Activated CD4-positive, alpha-beta T cell treated with anti-CD3 and anti-CD28 coated beads, Interleukin-2, amount 50 U/mL, for 1 hour (primary cell): ENCODE measurements around the gene ADAM11.
"Not testable (repeated sequence)": the region's sequence is repeated elsewhere in the genome, so short reads cannot be mapped to it uniquely, and the experiment has no call there.

ENCODE experiments used
- DNase-seq: peaks from one replicate; pipeline ENCODE4 v3.0.0-alpha.2; 2020

The ADAM11 gene

GRCh38 chr17:44758414-44759085, at the start of gene ADAM11:
ADAM11 (plus strand) TSS chr17:44758988; CDS start chr17:44759200, 212 bp downstream.
- no peak for DNase-seq

GRCh38 chr17:44719444-44719843, 39.3 kb upstream of the ADAM11 start:
- DNase-seq, result no peak

GRCh38 chr17:44722254-44722653, 36.5 kb upstream of the ADAM11 start:
- no peak for DNase-seq

GRCh38 chr17:44726121-44726520, 32.7 kb upstream of the ADAM11 start:
- not testable (repeated sequence) for DNase-seq

GRCh38 chr17:44733753-44734152, 25.0 kb upstream of the ADAM11 start:
- no peak for DNase-seq

- no peak for DNase-seq
Observed at GRCh38 chr17:44734272-44734671, 24.5 kb upstream of the ADAM11 start.

- DNase-seq, result no peak
Observed at GRCh38 chr17:44736551-44737240, 22.1 kb upstream of the ADAM11 start.

- no peak for DNase-seq
Observed at GRCh38 chr17:44738214-44738906, 20.4 kb upstream of the ADAM11 start.

GRCh38 chr17:44741316-44741715, 17.5 kb upstream of the ADAM11 start:
- DNase-seq, result no peak

- no peak for DNase-seq
Observed at GRCh38 chr17:44745301-44745700, 13.5 kb upstream of the ADAM11 start.

- DNase-seq, result not testable (repeated sequence)
Observed at GRCh38 chr17:44745738-44746137, 13.1 kb upstream of the ADAM11 start.

GRCh38 chr17:44747566-44747965, 11.2 kb upstream of the ADAM11 start:
- no peak for DNase-seq

- no peak for DNase-seq
Observed at GRCh38 chr17:44749076-44749979, 9.5 kb upstream of the ADAM11 start.

GRCh38 chr17:44749980-44750318, 8.8 kb upstream of the ADAM11 start:
- DNase-seq, result no peak

GRCh38 chr17:44751331-44751730, 7.5 kb upstream of the ADAM11 start:
- no peak for DNase-seq

GRCh38 chr17:44751806-44752205, 7.0 kb upstream of the ADAM11 start:
- no peak for DNase-seq

- no peak for DNase-seq
Observed at GRCh38 chr17:44752953-44753861, 5.6 kb upstream of the ADAM11 start.

- no peak for DNase-seq
Observed at GRCh38 chr17:44754276-44754675, 4.5 kb upstream of the ADAM11 start.

- not testable (repeated sequence) for DNase-seq
Observed at GRCh38 chr17:44755180-44755579, 3.6 kb upstream of the ADAM11 start.

- DNase-seq, result no peak
Observed at GRCh38 chr17:44757045-44757917, 1.5 kb upstream of the ADAM11 start.

GRCh38 chr17:44757918-44758413, 822 bp upstream of the ADAM11 start:
- DNase-seq, result no peak
